ENCODE measurements around the gene ABI2.

Gene ABI2

DNA sequence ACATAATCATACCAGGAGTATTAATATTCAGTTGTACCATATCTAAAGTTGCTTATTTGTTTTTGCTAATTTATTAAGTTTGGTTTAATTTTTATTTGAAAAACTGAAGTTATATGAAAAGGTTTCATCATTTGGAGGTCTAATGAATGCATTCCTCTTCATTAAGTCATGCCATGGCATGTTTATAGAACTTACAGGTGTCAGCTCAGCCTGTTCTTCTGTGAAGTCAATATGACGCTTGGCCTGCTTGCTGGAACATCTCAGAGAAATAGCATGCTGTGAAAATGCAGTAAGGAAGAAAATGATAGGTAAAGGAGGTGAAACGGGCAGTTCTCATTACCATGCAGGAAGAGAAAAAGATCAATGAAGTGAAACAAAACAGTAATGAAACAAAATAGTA lies 148.7 kb downstream of the ABI2 start:
- no peaks in the 10 kb centered on the region for H3K9me3 ChIP-seq (ENCODE audit: low read length)
- H3K36me3 ChIP-seq (ENCODE audit: insufficient read depth, low read length): peaks cover 3% of the 10 kb centered on the region
- H3K4me1 ChIP-seq (ENCODE audit: insufficient read depth, low read length): no peaks in the 10 kb centered on the region
- no peak overlapping the region for H3K4me3 ChIP-seq (ENCODE audit: low read length)
- H2AFZ ChIP-seq (ENCODE audit: low read depth, low read length): no peak overlapping the region
- no peaks in the 10 kb centered on the region for H3K27me3 ChIP-seq (ENCODE audit: insufficient read depth, low read length)

DNA sequence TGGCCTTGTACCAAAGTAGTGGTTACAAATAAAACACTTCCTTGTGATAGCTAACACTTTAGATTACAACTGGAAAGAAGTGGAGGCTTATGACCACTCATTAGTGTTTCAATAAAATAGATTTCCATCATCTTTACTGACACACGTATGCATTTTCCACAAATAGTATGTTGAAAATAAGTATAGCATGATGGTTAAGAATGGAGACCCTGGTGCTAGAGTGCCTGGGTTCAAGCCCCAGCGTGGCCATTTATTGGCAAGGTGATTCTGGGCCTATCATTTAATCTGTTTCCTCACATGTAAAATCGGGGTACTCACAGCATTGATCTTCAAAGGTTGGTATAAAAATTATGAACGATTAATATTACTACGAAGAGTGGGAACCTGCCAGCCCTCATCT lies 152.4 kb downstream of the ABI2 start:
- Histone ChIP-seq H3K4me1 (ENCODE audit: insufficient read depth, low read length) (no peaks in the 10 kb centered on the region), H3K36me3 (ENCODE audit: insufficient read depth, low read length) (peaks cover 11% of the 10 kb centered on the region), H2AFZ (ENCODE audit: low read depth, low read length) (no peak overlapping the region)

DNA sequence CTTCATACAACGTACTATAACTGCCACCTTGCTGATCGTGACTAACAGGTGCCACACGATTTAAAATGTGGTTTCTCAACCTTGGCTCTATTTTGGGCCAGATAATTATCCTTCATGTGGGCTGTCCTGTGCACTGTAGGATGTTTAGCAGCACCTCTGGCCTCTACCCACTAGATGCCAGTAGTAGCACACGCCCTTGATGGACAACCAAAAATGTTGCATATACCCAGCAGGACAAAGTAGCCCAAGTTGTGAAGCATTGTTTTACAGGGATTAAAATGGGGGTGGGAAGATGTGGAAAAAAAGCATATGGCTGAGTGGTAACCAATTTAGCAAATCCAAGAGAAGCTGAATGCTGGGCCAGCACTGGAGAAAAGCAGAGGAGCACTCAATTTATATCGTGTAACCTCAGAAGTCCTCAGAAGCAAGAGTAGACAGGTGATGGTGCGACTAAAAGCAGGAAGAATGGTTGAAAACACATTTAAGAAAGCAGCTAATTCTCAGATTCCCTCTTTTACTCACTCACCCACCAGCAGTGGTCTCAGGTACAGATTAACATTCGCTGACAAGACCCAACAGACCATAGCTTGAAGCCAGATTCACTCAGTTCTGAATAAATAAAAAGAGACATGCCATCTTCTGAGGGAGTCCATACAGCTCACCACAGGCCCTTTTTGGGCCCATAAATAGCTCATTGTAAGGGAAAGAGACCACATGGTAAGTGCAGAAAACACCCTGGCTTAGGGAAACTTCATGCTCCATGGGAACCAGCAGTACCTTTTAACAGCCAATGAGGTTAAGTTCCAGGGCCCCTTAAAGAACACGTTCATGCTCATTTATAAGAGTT lies 156.3 kb downstream of the ABI2 start:
- Histone ChIP-seq H3K9me3 (ENCODE audit: low read length) (no peaks in the 10 kb centered on the region), H2AFZ (ENCODE audit: low read depth, low read length) (no peak overlapping the region), H3K36me3 (ENCODE audit: insufficient read depth, low read length) (peaks cover 26% of the 10 kb centered on the region), H3K27me3 (ENCODE audit: insufficient read depth, low read length) (no peaks in the 10 kb centered on the region), H3K4me3 (ENCODE audit: low read length) (no peak overlapping the region), H3K4me1 (ENCODE audit: insufficient read depth, low read length) (no peaks in the 10 kb centered on the region)

More for the DNA sequence above, 152.4 kb downstream of the ABI2 start:
- H3K9me3 ChIP-seq (ENCODE audit: low read length): no peaks in the 10 kb centered on the region
- no peak overlapping the region for H3K4me3 ChIP-seq (ENCODE audit: low read length)
- no peaks in the 10 kb centered on the region for H3K27me3 ChIP-seq (ENCODE audit: insufficient read depth, low read length)

DNA sequence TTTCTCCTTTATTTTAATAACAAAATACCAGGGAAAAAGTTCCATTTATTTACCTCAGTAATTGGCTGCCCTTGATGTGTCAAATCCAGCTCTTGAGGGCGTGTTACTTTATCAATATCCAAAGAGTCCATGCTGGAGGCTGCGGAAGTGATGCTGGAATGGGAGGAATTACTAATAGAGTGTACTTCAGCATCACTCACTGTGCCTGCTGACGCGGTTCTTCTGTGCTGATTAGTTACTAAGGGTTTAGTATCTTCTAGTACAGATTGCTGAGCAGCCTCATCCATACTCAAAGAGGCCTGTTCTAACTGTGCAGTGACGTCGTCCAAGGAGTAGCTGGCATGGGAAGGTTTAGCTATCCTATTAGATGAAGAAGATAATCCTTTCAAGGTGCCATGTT lies 161.3 kb downstream of the ABI2 start:
- Histone ChIP-seq H3K27me3 (ENCODE audit: insufficient read depth, low read length) (no peaks in the 10 kb centered on the region), H3K4me1 (ENCODE audit: insufficient read depth, low read length) (no peaks in the 10 kb centered on the region), H2AFZ (ENCODE audit: low read depth, low read length) (no peak overlapping the region), H3K4me3 (ENCODE audit: low read length) (no peak overlapping the region), H3K9me3 (ENCODE audit: low read length) (no peaks in the 10 kb centered on the region), H3K36me3 (ENCODE audit: insufficient read depth, low read length) (peaks cover 30% of the 10 kb centered on the region)

DNA sequence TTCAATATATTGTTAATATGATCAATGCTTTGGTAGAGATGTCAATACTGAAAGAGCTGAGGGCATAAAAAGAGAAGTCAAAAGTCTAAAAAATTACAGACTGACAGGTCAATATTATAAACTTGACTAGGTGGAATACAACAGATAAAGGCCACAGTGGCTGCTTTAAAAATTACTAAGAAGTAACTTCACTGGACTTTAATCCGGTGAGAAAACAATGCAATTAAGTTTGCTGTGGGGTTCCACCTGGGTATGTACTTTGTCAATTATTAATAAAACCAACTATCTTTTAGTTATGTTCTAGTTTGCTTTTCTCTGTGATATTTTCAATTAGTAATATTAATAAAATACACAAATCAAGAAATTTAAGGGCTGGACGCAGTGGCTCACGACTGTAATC lies 162.2 kb downstream of the ABI2 start:
- Histone ChIP-seq H3K9me3 (ENCODE audit: low read length) (no peaks in the 10 kb centered on the region), H3K4me3 (ENCODE audit: low read length) (no peak overlapping the region), H3K27me3 (ENCODE audit: insufficient read depth, low read length) (no peaks in the 10 kb centered on the region), H2AFZ (ENCODE audit: low read depth, low read length) (no peak overlapping the region), H3K36me3 (ENCODE audit: insufficient read depth, low read length) (peaks cover 30% of the 10 kb centered on the region), H3K4me1 (ENCODE audit: insufficient read depth, low read length) (no peaks in the 10 kb centered on the region)

DNA sequence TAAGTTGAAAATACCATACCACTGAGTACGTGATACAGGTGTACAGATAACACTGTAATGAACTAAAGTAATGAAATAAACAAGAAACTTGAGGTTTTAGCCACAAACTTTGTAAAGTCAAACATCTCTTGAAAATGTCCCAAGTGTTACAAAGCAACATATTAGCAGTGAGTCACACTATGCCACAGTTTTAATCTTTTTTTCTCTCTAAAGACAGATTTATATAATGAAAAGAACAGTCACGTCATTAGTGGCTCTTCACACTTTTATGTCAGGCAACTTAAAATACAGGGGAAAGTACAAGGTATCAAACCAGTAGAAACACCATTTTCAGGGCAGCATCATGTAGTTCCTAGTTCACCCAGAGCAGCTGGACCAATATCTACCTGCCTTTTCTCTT lies 164.8 kb downstream of the ABI2 start:
- peaks cover 21% of the 10 kb centered on the region for H3K36me3 ChIP-seq (ENCODE audit: insufficient read depth, low read length)
- H3K9me3 ChIP-seq (ENCODE audit: low read length): no peaks in the 10 kb centered on the region
- H2AFZ ChIP-seq (ENCODE audit: low read depth, low read length): no peak overlapping the region

More for the DNA sequence above, 164.8 kb downstream of the ABI2 start:
- Histone ChIP-seq H3K27me3 (ENCODE audit: insufficient read depth, low read length) (no peaks in the 10 kb centered on the region), H3K4me3 (ENCODE audit: low read length) (no peak overlapping the region), H3K4me1 (ENCODE audit: insufficient read depth, low read length) (no peaks in the 10 kb centered on the region)
